Measurements from ENCODE around the gene SORCS3. TPM values are rescaled to one million over a fixed set of nuclear protein-coding genes. Genes with fewer than 3 reads are reported as not detected.

The SORCS3 gene
- total RNA-seq, 1 experiment from 2014 or later: 0.94 TPM

DNA sequence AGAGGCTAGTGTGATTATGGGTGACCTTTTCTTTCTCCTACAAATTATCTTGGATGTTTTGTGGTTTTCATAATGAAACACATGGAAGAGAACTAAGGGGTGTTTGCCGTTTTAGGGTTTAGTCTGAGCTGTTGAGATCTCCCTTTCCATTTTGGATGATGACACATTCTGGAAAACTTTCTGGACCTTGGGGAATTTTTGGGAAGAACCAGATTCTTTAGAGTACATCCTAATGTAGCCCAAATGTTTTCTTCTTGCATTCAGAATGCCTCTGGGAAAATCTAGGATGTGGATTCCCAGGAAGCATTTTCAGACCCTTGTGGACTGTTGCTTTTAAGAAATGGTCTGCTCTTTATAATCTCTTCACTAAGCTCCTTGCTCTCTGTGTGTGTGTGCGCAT is 165.7 kb downstream of the SORCS3 start (continued):
- no peak for TF ChIP-seq RORB (CRISPR knock-in tag; IDR thresholded peaks at IDR 0.05)
- TF ChIP-seq ZNF121 (CRISPR knock-in tag; IDR thresholded peaks at IDR 0.05): no peak
- TF ChIP-seq, protein P1, sequence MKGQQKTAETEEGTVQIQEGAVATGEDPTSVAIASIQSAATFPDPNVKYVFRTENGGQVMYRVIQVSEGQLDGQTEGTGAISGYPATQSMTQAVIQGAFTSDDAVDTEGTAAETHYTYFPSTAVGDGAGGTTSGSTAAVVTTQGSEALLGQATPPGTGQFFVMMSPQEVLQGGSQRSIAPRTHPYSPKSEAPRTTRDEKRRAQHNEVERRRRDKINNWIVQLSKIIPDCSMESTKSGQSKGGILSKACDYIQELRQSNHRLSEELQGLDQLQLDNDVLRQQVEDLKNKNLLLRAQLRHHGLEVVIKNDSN (CRISPR knock-in tag; IDR thresholded peaks at IDR 0.05): no peak
- TF ChIP-seq NR3C1 (CRISPR knock-in tag; conservative IDR thresholded peaks at IDR 0.05; ENCODE audit: low read depth): no peak
- TF ChIP-seq, protein P2, sequence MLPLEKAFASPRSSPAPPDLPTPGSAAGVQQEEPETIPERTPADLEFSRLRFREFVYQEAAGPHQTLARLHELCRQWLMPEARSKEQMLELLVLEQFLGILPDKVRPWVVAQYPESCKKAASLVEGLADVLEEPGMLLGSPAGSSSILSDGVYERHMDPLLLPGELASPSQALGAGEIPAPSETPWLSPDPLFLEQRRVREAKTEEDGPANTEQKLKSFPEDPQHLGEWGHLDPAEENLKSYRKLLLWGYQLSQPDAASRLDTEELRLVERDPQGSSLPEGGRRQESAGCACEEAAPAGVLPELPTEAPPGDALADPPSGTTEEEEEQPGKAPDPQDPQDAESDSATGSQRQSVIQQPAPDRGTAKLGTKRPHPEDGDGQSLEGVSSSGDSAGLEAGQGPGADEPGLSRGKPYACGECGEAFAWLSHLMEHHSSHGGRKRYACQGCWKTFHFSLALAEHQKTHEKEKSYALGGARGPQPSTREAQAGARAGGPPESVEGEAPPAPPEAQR (CRISPR knock-in tag; IDR thresholded peaks at IDR 0.05): no peak
- TF ChIP-seq, protein P3, sequence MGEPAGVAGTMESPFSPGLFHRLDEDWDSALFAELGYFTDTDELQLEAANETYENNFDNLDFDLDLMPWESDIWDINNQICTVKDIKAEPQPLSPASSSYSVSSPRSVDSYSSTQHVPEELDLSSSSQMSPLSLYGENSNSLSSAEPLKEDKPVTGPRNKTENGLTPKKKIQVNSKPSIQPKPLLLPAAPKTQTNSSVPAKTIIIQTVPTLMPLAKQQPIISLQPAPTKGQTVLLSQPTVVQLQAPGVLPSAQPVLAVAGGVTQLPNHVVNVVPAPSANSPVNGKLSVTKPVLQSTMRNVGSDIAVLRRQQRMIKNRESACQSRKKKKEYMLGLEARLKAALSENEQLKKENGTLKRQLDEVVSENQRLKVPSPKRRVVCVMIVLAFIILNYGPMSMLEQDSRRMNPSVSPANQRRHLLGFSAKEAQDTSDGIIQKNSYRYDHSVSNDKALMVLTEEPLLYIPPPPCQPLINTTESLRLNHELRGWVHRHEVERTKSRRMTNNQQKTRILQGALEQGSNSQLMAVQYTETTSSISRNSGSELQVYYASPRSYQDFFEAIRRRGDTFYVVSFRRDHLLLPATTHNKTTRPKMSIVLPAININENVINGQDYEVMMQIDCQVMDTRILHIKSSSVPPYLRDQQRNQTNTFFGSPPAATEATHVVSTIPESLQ (CRISPR knock-in tag; IDR thresholded peaks at IDR 0.05): no peak
- TF ChIP-seq, protein P4, sequence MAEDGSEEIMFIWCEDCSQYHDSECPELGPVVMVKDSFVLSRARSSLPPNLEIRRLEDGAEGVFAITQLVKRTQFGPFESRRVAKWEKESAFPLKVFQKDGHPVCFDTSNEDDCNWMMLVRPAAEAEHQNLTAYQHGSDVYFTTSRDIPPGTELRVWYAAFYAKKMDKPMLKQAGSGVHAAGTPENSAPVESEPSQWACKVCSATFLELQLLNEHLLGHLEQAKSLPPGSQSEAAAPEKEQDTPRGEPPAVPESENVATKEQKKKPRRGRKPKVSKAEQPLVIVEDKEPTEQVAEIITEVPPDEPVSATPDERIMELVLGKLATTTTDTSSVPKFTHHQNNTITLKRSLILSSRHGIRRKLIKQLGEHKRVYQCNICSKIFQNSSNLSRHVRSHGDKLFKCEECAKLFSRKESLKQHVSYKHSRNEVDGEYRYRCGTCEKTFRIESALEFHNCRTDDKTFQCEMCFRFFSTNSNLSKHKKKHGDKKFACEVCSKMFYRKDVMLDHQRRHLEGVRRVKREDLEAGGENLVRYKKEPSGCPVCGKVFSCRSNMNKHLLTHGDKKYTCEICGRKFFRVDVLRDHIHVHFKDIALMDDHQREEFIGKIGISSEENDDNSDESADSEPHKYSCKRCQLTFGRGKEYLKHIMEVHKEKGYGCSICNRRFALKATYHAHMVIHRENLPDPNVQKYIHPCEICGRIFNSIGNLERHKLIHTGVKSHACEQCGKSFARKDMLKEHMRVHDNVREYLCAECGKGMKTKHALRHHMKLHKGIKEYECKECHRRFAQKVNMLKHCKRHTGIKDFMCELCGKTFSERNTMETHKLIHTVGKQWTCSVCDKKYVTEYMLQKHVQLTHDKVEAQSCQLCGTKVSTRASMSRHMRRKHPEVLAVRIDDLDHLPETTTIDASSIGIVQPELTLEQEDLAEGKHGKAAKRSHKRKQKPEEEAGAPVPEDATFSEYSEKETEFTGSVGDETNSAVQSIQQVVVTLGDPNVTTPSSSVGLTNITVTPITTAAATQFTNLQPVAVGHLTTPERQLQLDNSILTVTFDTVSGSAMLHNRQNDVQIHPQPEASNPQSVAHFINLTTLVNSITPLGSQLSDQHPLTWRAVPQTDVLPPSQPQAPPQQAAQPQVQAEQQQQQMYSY (CRISPR knock-in tag; IDR thresholded peaks at IDR 0.05): no peak
- no peak for TF ChIP-seq CREM (CRISPR knock-in tag; IDR thresholded peaks at IDR 0.05)

DNA sequence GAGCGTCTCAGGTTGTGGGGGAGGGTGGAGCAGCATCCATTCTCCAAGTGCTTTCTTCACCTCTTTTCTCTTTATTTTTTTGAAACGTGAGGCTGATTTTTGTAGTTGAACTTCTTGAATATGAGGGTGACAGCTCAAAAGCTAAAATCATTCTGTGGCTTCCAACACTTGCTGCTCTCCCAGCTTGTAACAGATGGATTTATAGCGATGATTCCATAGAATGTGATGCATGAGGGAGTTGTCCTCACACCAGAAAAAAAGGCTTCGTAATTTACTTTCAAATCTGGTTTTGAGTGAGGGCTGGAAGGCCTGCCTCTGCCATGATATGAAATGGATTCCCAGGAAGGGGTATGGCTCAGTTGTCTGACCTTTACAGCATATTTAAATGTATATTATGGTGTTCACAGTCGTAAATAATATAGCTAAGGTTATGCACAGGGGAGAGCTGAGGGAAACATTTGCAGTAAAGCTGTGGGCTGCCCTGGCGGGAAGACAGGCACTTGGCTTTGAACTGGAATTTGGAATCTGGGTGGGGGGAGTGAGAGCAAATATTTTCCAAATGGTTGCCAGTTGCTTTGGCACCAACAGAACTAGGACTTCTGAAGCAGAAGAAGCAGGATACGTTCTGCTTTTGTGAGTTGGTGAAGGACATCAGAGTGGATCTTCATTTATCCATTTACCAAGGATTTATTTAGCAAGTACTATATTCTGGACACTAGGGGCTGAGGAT is 166.7 kb downstream of the SORCS3 start:
- Mint-ChIP-seq H3K27me3 (ENCODE audit: low read depth) (no peaks in the 10 kb centered on the region; the same call in 1 of the 2 replicates), H3K4me1 (peaks cover 36% of the 10 kb centered on the region), H3K36me3 (peaks cover 8% of the 10 kb centered on the region; the same call in 1 of the 2 replicates), H3K4me3 (no peak overlapping the region), H3K27ac (no peak overlapping the region), H3K9me3 (peaks cover 18% of the 10 kb centered on the region)
- CTCF ChIA-PET: no interaction called here
- ATAC-seq (no peak), DNase-seq (ENCODE audit: low spot score) (no peak)
- POLR2A ChIA-PET: no interaction called here
- TF ChIP-seq SP1 (CRISPR knock-in tag; conservative IDR thresholded peaks at IDR 0.05): no peak
- TF ChIP-seq ESRRA (CRISPR knock-in tag; IDR thresholded peaks at IDR 0.05; ENCODE audit: borderline replicate concordance): no peak
- no peak for TF ChIP-seq FOXP1 (CRISPR knock-in tag; IDR thresholded peaks at IDR 0.05; ENCODE audit: borderline replicate concordance)
- TF ChIP-seq CBFB (CRISPR knock-in tag; IDR thresholded peaks at IDR 0.05; ENCODE audit: low read depth): no peak
- TF ChIP-seq ZNF219 (CRISPR knock-in tag; IDR thresholded peaks at IDR 0.05; ENCODE audit: borderline replicate concordance): no peak
- TF ChIP-seq TEAD4 (CRISPR knock-in tag; IDR thresholded peaks at IDR 0.05): no peak
- TF ChIP-seq, protein P5, sequence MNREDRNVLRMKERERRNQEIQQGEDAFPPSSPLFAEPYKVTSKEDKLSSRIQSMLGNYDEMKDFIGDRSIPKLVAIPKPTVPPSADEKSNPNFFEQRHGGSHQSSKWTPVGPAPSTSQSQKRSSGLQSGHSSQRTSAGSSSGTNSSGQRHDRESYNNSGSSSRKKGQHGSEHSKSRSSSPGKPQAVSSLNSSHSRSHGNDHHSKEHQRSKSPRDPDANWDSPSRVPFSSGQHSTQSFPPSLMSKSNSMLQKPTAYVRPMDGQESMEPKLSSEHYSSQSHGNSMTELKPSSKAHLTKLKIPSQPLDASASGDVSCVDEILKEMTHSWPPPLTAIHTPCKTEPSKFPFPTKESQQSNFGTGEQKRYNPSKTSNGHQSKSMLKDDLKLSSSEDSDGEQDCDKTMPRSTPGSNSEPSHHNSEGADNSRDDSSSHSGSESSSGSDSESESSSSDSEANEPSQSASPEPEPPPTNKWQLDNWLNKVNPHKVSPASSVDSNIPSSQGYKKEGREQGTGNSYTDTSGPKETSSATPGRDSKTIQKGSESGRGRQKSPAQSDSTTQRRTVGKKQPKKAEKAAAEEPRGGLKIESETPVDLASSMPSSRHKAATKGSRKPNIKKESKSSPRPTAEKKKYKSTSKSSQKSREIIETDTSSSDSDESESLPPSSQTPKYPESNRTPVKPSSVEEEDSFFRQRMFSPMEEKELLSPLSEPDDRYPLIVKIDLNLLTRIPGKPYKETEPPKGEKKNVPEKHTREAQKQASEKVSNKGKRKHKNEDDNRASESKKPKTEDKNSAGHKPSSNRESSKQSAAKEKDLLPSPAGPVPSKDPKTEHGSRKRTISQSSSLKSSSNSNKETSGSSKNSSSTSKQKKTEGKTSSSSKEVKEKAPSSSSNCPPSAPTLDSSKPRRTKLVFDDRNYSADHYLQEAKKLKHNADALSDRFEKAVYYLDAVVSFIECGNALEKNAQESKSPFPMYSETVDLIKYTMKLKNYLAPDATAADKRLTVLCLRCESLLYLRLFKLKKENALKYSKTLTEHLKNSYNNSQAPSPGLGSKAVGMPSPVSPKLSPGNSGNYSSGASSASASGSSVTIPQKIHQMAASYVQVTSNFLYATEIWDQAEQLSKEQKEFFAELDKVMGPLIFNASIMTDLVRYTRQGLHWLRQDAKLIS (CRISPR knock-in tag; IDR thresholded peaks at IDR 0.05; ENCODE audit: borderline replicate concordance): no peak
- TF ChIP-seq, protein P6, sequence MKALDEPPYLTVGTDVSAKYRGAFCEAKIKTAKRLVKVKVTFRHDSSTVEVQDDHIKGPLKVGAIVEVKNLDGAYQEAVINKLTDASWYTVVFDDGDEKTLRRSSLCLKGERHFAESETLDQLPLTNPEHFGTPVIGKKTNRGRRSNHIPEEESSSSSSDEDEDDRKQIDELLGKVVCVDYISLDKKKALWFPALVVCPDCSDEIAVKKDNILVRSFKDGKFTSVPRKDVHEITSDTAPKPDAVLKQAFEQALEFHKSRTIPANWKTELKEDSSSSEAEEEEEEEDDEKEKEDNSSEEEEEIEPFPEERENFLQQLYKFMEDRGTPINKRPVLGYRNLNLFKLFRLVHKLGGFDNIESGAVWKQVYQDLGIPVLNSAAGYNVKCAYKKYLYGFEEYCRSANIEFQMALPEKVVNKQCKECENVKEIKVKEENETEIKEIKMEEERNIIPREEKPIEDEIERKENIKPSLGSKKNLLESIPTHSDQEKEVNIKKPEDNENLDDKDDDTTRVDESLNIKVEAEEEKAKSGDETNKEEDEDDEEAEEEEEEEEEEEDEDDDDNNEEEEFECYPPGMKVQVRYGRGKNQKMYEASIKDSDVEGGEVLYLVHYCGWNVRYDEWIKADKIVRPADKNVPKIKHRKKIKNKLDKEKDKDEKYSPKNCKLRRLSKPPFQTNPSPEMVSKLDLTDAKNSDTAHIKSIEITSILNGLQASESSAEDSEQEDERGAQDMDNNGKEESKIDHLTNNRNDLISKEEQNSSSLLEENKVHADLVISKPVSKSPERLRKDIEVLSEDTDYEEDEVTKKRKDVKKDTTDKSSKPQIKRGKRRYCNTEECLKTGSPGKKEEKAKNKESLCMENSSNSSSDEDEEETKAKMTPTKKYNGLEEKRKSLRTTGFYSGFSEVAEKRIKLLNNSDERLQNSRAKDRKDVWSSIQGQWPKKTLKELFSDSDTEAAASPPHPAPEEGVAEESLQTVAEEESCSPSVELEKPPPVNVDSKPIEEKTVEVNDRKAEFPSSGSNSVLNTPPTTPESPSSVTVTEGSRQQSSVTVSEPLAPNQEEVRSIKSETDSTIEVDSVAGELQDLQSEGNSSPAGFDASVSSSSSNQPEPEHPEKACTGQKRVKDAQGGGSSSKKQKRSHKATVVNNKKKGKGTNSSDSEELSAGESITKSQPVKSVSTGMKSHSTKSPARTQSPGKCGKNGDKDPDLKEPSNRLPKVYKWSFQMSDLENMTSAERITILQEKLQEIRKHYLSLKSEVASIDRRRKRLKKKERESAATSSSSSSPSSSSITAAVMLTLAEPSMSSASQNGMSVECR (CRISPR knock-in tag; IDR thresholded peaks at IDR 0.05; ENCODE audit: borderline replicate concordance): no peak
- no peak for TF ChIP-seq FOXJ3 (CRISPR knock-in tag; IDR thresholded peaks at IDR 0.05; ENCODE audit: borderline replicate concordance)
- TF ChIP-seq, protein P7, sequence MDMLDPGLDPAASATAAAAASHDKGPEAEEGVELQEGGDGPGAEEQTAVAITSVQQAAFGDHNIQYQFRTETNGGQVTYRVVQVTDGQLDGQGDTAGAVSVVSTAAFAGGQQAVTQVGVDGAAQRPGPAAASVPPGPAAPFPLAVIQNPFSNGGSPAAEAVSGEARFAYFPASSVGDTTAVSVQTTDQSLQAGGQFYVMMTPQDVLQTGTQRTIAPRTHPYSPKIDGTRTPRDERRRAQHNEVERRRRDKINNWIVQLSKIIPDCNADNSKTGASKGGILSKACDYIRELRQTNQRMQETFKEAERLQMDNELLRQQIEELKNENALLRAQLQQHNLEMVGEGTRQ (CRISPR knock-in tag; IDR thresholded peaks at IDR 0.05): no peak

All from WTC11 (cell line).